HL-60 (cell line): ENCODE results near the gene RFPL2.

Experiments used
- DNase-seq, 2 experiments: peaks; one replicate each; pipeline ENCODE4 v3.0.0-alpha.2; 2010 to 2020; ENCODE audit warnings: low read depth in 1 of 2, low spot score in 1 of 2
- H3K27ac ChIP-seq: fragments of 250-450 bp; sonication (Bioruptor Pico); replicated peaks from 2 replicates; pipeline ENCODE4 v1.5.1; 2020; ENCODE audit warnings: mild to moderate bottlenecking, moderate library complexity
- H3K27me3 ChIP-seq: fragments of 250-450 bp; sonication (Bioruptor Pico); 2 replicates; pipeline ENCODE4 v1.5.1; 2021; ENCODE audit warnings: mild to moderate bottlenecking, moderate library complexity; ENCODE audit not compliant: insufficient read depth, poor library complexity, severe bottlenecking
- H3K4me3 ChIP-seq: replicated peaks from 2 replicates; pipeline ENCODE4 v1.5.1; 2011; ENCODE audit warnings: mild to moderate bottlenecking, control low read depth, low read length; ENCODE audit not compliant: insufficient read depth
- GABPA ChIP-seq: IDR thresholded peaks from 2 replicates; pipeline ENCODE4 v1.6.1; 2012; ENCODE audit warnings: low read depth
- POLR2AphosphoS5 ChIP-seq: IDR thresholded peaks from 2 replicates; pipeline ENCODE4 v1.6.1; 2012; ENCODE audit warnings: low read depth
- SPI1 ChIP-seq: IDR thresholded peaks from 2 replicates; pipeline ENCODE4 v1.6.1; 2012; ENCODE audit warnings: low read depth, mild to moderate bottlenecking, borderline replicate concordance
- TF ChIP-seq, protein P1 (sequence below): IDR thresholded peaks from 2 replicates; pipeline ENCODE4 v1.6.1; 2012; ENCODE audit warnings: low read depth; ENCODE audit not compliant: insufficient replicate concordance
- TF ChIP-seq, protein P2 (sequence below): IDR thresholded peaks from one replicate; pipeline ENCODE4 v1.5.1; 2011; ENCODE audit warnings: low read length, control low read depth, inconsistent platforms; ENCODE audit not compliant: insufficient read depth

Gene RFPL2

DNA sequence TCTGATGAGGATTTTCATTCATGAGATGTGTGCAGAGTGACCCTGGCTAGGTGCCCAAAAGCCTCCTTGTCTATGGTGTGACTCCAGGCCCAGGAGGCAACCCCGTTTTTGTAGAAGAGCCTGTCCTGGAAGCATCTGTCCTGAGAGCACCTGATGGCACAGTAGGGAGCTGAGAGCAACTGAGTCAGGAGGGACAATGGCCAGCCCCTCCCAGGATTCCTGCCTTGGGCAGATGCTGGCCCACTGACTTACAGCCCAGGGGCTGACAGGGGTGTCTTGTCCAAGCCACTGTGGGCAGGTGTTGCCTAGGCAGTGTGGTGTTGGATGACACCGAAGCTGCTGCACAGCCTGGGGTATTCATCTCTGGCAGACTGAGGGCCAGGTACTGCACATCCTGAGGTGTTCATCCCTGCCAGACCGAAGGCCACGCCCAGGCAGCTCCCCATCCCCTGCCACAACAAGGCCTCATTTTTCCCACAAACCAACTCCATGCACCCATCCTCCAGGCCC is 3.2 kb upstream of the RFPL2 start:
- no peak for TF ChIP-seq GABPA
- TF ChIP-seq, protein P1, sequence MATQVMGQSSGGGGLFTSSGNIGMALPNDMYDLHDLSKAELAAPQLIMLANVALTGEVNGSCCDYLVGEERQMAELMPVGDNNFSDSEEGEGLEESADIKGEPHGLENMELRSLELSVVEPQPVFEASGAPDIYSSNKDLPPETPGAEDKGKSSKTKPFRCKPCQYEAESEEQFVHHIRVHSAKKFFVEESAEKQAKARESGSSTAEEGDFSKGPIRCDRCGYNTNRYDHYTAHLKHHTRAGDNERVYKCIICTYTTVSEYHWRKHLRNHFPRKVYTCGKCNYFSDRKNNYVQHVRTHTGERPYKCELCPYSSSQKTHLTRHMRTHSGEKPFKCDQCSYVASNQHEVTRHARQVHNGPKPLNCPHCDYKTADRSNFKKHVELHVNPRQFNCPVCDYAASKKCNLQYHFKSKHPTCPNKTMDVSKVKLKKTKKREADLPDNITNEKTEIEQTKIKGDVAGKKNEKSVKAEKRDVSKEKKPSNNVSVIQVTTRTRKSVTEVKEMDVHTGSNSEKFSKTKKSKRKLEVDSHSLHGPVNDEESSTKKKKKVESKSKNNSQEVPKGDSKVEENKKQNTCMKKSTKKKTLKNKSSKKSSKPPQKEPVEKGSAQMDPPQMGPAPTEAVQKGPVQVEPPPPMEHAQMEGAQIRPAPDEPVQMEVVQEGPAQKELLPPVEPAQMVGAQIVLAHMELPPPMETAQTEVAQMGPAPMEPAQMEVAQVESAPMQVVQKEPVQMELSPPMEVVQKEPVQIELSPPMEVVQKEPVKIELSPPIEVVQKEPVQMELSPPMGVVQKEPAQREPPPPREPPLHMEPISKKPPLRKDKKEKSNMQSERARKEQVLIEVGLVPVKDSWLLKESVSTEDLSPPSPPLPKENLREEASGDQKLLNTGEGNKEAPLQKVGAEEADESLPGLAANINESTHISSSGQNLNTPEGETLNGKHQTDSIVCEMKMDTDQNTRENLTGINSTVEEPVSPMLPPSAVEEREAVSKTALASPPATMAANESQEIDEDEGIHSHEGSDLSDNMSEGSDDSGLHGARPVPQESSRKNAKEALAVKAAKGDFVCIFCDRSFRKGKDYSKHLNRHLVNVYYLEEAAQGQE: no peak
- TF ChIP-seq POLR2AphosphoS5: no peak
- TF ChIP-seq, protein P2, sequence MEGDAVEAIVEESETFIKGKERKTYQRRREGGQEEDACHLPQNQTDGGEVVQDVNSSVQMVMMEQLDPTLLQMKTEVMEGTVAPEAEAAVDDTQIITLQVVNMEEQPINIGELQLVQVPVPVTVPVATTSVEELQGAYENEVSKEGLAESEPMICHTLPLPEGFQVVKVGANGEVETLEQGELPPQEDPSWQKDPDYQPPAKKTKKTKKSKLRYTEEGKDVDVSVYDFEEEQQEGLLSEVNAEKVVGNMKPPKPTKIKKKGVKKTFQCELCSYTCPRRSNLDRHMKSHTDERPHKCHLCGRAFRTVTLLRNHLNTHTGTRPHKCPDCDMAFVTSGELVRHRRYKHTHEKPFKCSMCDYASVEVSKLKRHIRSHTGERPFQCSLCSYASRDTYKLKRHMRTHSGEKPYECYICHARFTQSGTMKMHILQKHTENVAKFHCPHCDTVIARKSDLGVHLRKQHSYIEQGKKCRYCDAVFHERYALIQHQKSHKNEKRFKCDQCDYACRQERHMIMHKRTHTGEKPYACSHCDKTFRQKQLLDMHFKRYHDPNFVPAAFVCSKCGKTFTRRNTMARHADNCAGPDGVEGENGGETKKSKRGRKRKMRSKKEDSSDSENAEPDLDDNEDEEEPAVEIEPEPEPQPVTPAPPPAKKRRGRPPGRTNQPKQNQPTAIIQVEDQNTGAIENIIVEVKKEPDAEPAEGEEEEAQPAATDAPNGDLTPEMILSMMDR: no peak
- TF ChIP-seq SPI1: no peak
- Histone ChIP-seq H3K4me3 (no peak overlapping the region), H3K27ac (no peak overlapping the region), H3K27me3 (no peaks in the 10 kb centered on the region)
- no peak for DNase-seq

DNA sequence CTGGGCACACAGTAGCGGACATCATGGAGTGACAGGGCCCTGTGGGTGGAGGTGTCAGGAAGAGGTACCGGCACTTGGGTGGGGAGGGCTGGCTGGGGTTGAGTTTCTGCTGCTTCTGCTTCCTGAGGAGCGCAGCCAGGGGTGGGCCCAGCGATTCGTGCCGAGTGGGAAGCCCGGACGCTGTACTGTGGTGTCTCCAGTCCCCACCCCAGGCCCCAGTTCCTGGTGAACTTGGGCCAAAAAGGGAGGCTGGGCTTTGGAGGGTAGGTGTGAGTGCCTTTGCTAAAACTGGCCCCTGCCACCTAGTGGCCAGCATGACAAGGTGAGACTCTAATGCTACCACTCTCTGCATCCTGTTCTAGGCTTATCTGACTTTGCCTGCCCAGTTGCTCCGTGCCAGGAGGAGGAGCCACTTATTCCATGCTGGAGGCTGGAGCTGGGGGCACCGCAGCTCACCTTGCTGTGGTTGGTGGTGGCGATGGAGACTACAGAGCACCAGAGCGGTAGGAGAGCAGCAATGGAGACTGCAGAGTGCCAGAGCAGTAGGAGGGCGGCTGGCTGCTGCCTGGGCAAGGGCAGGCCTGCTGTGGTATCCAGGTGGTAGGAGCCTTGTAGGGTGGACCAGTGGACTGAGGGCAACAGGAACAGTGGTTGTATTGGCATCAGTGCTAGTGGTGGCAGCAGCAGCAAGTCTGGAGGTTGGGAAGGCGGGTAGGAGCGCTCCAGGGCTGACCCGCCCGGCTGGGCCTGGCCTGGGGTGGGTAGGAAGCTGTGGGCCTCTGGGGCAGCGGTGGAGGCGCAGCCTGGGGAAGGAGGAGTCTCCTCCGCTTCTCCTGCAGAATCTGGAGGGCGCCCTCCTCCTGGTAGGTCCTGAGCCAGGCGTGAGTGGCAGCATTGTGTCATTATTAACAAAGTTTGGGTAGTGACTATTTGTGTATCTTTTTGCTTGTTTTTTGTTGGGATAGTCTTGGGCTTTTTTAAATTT is 2.2 kb upstream of the RFPL2 start:
- peak; percentile 53 to 57 for DNase-seq
- Histone ChIP-seq H3K27me3 (peaks cover 2% of the 10 kb centered on the region), H3K27ac (no peak overlapping the region), H3K4me3 (no peak overlapping the region)
- TF ChIP-seq, protein P2: peak; percentile 71
- TF ChIP-seq SPI1: no peak

DNA sequence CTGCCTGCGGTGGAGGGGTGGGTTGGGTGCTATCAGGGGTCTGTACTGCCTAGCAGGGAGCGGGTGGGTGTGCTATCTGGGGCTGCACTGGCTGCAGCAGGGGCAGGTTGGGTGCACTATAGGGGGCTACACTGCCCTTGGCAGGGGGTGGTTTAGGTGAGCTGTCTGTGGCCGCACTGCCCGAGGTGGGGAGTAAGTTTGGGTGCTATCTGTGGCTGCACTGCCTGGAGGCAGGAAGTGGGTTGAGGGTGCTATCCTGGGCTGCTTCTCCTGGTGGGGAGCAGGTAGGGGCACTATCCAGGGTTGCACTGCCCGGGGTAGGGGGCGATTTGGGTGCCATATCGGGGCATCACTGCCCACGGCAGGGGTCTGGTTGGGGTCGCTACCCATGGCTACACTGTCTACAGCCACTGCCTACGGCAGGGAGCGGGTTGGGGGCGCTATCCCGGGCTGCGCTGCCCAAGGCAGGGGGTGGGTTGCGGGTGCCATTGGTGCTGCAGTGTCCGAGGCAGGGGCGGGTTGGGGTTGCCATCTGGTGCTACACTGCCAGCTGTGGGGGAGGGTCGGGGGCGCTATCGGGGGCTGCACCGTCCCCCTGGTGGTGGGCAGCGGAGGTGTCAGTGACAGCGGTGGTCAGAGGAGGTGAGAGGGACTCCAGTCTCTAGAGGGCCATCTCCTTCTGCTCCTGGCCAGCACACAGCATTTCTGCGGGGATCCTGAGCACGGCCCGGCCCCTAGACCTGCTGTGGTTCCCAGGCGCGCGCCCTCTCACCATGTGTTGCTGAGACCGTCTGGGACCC is 1.3 kb upstream of the RFPL2 start:
- Histone ChIP-seq H3K27me3 (peaks cover 3% of the 10 kb centered on the region), H3K27ac (no peak overlapping the region), H3K4me3 (no peak overlapping the region)
- no peak for TF ChIP-seq GABPA
- no peak for TF ChIP-seq POLR2AphosphoS5
- TF ChIP-seq, protein P1: no peak
- TF ChIP-seq, protein P2: no peak
- TF ChIP-seq SPI1: no peak
- DNase-seq: no peak
